Measurements from ENCODE around the gene THSD4.

GRCh38 chr15:71804695-71805470 is 689.6 kb downstream of the THSD4 start:
- TF ChIP-seq, protein P1, sequence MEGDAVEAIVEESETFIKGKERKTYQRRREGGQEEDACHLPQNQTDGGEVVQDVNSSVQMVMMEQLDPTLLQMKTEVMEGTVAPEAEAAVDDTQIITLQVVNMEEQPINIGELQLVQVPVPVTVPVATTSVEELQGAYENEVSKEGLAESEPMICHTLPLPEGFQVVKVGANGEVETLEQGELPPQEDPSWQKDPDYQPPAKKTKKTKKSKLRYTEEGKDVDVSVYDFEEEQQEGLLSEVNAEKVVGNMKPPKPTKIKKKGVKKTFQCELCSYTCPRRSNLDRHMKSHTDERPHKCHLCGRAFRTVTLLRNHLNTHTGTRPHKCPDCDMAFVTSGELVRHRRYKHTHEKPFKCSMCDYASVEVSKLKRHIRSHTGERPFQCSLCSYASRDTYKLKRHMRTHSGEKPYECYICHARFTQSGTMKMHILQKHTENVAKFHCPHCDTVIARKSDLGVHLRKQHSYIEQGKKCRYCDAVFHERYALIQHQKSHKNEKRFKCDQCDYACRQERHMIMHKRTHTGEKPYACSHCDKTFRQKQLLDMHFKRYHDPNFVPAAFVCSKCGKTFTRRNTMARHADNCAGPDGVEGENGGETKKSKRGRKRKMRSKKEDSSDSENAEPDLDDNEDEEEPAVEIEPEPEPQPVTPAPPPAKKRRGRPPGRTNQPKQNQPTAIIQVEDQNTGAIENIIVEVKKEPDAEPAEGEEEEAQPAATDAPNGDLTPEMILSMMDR (IDR thresholded peaks at IDR 0.05): no peak
- no peak for TF ChIP-seq POLR2A (IDR thresholded peaks at IDR 0.05)

All from thyroid gland (tissue), 4 donors.